Activated CD8-positive, alpha-beta memory T cell treated with anti-CD3 and anti-CD28 coated beads, Interleukin-2, amount 50 U/mL, for 1 hour (primary cell): ENCODE measurements around the gene NKX6-1.

Experiments
- DNase-seq: peaks from one replicate; pipeline ENCODE4 v3.0.0-alpha.2; 2020; ENCODE audit errors: extremely low read depth

Gene NKX6-1

GRCh38 chr4:84498203-84498934, 723 bp downstream of the NKX6-1 start:
- DNase-seq = no peak

DNA sequence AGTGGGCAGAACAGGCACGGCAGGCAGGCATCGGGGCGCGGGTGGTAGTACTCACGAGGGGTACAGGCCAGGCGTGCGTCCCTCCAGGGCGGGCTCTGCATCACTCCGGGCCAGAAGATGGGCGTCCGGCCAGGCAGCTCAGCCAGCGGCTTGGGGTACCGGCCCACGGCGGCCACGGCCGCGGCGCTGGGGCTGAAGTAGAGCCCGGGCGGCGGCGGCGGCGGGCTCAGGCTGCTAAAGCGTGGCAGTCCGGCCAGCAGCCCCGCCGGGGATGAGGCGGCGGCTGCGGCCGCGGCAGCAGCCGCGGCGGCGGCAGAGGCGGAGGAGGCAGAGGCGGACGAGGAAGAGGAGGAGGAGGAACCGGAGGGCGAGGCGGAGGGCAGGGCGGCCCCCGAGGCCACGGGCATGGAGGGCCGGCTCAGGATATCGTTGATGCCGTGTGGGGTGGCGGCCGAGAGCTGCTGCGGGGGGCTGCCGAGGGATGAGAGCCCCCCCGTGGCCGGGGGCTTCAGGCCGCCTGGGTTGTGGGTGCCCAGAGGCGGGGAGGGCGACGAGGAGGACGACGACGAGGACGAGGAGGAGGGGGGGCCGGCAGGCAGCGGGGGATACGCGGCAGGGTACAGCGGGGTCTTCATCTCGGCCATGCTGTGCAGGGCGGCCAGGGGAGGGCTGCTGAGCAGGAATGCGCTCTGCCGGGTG, 1.4 kb downstream of the NKX6-1 start:
- no peak for DNase-seq

- no peak for DNase-seq
Observed at GRCh38 chr4:84496706-84497503, 2.2 kb downstream of the NKX6-1 start.

DNA sequence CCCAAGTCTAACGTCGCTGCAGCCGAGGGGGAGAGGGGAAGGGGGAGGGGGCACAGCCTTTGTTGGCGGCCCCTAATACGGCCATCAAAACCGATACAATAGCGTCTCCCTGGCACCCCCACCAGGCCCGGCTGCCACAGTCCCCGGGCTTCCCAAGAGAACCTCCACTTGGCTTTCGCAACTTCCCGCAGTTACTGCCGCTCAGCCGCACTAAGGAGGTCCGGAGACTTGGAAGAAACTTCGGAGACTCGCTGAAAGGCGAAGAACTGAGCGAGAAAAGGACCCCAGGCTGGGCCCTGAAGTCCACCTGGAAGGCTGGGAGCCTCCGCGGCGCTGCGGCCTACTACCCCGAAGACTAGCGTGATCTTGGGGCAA, 2.8 kb downstream of the NKX6-1 start:
- no peak for DNase-seq

GRCh38 chr4:84495794-84496261, 3.3 kb downstream of the NKX6-1 start:
- no peak for DNase-seq

DNA sequence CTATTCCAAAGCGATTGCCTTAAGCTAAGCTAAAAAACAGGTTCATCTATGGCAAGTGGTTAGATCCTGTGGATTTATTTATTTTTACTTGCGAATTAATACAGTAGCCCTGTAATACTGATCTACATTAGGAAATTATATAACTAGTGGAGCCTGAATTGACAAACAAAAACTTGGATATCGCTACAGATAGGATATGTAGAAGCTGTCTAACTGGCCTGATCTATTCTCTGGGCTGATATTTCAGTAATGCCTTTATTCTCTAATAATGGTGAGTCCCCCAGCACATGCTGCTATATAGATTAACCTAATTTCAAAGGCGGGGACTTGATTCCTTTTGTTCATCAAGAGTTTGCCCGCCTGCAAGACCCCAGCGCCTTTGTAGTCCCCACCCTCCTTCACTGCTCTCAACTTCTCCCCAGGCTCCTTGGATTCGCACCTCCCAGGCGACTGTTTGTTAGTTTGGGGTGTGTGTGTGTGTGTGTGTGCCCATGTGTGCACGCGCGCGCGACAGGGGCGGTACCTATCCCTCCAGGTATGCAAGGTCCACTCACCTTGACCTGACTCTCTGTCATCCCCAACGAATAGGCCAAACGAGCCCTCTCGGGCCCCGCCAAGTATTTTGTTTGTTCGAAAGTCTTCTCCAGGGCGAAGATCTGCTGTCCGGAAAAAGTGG, 3.8 kb downstream of the NKX6-1 start:
- DNase-seq = no peak

GRCh38 chr4:84494531-84494930, 4.6 kb downstream of the NKX6-1 start:
- DNase-seq = no peak

DNA sequence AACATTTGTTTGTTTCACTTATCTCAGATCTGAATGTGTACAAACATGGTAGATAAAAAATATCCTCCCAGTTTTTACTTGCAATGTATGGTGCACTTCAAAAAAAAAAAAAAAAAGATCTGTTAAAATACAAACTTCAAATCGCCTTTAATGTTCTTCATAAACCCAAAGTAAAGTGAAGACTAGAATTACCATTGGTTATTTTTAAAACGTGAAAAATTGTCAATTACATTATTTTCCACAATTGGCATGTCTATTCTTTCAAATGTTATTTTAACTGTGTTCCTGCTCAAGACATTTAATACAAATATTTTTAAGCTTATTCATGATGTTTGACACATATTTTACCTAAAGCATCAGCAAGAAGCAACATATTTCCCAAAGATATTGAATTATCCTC, 5.0 kb downstream of the NKX6-1 start:
- DNase-seq = no peak

DNA sequence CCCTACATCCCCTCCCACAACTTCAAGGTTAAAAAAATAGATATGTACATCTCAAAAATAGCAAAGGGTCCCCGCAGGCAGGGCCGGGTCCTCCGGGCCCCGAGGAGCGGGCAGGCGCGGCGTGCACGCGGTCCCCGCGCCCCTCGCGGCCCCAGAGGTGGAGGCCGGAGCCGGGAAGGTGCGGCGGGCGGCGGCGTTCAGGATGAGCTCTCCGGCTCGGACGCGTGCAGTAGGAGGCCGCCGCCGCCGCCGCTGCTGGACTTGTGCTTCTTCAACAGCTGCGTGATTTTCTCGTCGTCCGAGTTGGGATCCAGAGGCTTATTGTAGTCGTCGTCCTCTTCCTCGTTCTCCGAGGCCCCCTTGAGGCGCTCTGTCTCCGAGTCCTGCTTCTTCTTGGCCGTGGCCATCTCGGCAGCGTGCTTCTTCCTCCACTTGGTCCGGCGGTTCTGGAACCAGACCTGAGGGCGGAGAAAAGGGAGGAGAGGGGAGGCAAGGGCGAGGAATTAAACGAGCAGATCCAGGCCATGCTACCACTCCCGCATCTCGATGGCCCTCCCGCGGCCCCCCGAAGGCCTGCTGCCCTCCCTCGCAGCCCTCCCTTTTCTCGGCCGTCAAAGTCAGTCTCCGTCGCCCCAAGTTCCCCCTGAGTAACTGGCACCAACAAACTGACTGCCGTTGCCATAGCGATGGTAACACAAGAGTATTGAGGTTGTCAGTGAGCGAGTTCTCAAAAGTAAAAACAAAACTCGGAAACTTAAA, 5.8 kb downstream of the NKX6-1 start:
- DNase-seq = no peak

- DNase-seq = no peak
Observed at GRCh38 chr4:84492737-84493091, 6.4 kb downstream of the NKX6-1 start.

DNA sequence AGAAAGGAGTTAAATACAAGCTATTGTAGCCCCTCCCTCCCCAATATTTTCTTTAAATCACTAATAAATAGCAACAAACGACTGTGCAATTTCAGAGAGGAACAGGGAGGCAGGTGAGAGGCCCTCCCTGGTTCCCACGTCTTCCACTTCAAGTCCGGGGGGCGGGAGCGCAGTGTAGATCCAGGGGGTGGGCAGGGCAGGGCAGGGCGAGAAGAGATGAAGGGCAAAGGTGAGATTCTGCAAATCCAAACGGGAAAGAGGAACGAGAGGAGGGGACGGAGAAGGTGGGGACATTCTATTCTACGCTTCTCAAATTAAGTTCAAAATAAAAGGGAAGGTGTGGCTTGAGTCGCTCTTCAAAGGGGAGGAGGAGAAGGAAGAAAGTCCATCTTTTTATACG, 6.8 kb downstream of the NKX6-1 start:
- no peak for DNase-seq

- no peak for DNase-seq
Observed at GRCh38 chr4:84491481-84491880, 7.6 kb downstream of the NKX6-1 start.

DNA sequence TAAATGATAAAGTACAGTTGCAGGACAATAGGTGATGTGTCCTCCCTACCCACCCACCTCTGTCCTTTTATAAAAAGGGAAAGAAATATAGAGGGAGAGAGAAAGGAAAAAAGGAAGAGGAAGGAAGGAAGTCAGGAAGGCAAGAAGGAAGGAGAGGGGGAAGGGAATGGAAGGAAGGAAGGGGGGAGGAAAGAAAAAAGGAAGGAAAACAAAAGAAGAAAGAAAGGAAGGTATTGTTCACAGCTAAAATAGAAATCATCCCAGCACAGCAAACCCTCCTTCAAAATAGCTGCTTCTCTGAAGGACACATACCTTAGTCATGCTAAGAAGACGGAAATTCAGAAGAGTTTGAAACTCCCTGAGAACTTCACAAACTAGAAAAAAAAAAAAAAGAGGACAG, 8.4 kb downstream of the NKX6-1 start:
- no peak for DNase-seq

DNA sequence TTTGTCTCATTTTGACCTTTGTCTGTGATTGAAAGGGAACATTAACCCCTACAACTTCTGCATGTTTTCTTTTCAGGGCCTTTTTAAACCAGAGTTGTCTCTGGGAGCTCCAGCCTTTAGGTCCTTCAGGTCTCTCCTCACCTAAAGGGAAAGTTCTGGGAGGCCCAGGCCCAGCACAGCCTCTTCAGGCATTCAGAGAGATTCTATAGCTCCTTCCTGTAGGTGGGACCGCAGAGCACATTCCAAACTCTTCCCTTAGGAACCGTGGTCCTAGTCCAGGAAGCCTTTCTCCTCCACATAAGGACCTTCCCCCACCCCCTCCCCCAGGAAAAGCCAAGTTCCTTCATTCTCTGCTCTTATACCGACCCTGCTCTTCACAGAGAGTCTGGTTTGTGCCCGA, 14.9 kb downstream of the NKX6-1 start:
- no peak for DNase-seq

DNA sequence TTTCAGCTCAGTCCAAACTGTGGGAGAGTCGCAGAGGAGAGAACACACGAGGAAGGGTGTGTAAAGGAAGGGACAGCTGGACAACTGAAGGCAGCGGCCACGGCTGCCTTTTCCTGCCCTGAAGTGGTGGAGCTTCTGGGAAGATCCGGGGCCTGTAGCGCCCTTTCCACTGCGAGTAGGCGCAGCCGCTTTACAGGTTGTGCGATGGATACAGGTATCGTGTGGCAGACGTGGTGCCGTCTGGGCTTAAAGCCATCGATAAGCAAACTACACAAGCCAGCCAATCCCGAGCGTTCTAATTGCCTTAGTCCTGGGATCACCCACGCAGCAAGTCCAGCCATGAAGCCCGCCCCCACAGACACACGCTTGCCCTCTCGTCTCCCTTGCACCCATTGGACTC, 15.4 kb downstream of the NKX6-1 start:
- no peak for DNase-seq

DNA sequence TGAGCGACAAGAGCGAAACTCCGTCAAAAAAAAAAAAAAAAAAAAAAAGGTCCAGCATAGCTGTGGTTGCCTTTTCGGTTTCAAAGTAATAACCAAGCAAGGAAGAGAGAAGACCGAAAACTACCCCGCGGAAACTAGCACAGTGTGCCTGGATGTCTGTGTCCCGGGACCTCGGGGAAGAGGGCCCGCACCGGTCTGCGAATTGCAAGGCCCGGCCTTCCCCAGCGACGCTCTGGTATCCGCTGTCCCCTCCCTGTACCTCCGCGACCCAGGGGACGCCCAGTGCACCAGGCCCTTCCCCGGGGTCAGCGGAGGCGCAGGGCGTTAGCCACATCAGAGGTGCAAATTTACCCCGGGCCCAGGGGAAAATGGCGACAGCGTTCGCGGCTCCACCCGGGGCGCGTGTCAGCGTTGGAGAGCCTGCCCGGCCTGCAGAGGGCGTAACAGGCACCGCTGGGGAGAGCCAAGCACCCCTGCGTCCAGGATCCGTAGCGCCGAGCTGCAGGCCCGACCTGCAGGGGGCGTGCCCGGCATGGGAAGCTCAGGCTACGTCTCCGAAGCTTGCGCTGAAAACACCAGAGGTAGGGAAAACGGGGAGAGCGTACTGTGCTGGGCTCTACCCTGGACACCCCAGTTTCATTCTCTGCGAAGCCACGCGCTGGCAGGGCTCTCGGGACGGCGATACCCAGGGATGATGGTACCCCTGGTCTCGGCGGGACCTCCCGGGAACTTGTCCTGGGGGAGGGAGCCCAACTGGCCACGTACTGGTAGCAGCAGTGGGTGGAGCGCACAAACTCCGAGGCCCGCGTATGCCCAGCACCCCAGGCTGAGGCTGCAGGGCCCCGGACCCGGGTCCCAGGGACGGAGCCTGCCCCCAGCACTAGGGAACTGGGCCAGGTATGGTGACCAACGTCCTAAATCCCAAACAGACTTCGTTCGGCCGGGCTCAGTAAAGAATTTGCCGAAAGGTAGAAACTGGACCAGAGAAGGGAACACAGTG, 16.2 kb downstream of the NKX6-1 start:
- no peak for DNase-seq

DNA sequence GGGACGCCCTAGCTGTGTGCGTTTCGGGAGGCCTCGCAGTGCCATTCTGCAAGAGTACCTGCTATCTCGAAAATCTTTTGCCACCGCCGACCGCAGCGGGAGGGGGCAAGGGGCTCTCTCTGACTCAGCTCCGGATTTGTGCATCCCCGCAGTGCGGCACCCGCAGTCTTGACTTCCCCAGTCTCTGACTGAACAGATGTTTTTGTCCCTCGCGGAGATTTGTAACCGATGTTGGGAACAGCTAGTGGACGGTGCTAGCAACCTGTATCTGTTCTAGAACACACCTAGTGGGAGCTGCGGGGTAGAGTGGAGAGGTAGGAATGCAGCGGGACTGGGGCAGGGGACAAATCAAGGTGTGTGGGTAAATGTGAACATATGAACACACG, 17.2 kb downstream of the NKX6-1 start:
- DNase-seq = no peak

DNA sequence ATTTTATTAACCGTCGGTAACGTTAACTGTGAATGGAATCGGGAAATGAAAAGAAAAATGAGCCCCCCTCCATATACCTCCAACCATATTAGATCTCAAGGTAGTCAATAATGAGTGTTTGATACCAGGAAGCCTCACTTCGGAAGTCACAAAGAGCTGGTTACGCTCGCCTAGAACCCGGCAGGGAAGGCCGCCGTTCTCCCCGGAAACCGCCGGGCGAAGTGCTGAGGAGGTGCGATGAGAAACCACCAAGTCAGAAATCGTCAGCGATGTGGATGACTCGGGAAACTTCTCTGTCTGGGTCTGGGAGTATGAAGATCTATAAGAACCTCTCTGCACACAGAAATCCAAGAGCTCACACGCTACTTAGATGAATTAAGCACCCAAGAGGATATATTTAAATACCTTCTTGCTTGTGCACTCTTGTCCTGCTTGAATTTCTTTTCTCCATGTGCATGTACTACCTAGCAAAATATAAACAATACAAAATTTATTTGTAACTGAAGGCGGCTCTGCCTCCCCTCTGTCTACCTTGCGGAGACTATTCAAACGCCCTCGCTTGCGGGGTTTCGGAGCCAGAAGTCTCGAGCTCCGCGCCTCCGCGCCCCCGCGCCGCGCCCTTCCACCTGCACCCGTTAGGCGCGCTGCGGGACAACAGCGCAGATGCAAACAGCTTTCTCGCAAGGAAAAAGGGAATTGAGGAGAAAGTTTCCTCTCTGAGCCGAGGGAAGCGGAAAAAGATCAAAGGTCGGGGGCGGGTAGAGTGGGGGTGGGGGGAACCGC, 17.8 kb downstream of the NKX6-1 start:
- DNase-seq = no peak

DNA sequence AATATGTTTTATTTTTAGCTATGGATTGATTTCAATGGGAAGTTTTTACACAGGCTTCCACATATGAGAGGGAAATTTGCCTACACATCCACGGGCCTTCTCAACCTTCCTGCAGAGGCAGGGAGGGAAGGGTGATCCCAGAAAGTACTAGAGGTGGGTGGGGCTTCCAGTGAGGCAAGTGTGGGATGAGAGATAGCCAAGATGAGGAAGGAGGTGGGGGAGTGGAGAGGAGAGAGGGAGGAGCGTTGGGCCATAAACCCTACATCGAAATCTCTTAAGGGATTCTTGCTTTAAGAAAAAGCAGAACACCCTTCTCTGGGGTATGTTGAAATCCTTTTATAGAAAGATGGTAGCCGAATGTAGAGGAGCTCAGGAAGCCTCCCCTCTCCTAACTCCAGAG, 19.0 kb downstream of the NKX6-1 start:
- no peak for DNase-seq
